AG09319 (cell line): ENCODE data around the gene ATCAY.
"Not testable (repeated sequence)": the region's sequence is repeated elsewhere in the genome, so short reads cannot be mapped to it uniquely, and the experiment has no call there.

Experiments used
- DNase-seq: peaks from one replicate; pipeline ENCODE4 v3.0.0-alpha.2; 2010; ENCODE audit warnings: low read depth; ENCODE audit errors: extremely low read depth
- TF ChIP-seq, protein P1 (sequence below): IDR thresholded peaks from 2 replicates; pipeline ENCODE4 v1.5.1; 2011; ENCODE audit warnings: low read depth, mild to moderate bottlenecking, inconsistent platforms, low read length, moderate library complexity

ATCAY gene

DNA sequence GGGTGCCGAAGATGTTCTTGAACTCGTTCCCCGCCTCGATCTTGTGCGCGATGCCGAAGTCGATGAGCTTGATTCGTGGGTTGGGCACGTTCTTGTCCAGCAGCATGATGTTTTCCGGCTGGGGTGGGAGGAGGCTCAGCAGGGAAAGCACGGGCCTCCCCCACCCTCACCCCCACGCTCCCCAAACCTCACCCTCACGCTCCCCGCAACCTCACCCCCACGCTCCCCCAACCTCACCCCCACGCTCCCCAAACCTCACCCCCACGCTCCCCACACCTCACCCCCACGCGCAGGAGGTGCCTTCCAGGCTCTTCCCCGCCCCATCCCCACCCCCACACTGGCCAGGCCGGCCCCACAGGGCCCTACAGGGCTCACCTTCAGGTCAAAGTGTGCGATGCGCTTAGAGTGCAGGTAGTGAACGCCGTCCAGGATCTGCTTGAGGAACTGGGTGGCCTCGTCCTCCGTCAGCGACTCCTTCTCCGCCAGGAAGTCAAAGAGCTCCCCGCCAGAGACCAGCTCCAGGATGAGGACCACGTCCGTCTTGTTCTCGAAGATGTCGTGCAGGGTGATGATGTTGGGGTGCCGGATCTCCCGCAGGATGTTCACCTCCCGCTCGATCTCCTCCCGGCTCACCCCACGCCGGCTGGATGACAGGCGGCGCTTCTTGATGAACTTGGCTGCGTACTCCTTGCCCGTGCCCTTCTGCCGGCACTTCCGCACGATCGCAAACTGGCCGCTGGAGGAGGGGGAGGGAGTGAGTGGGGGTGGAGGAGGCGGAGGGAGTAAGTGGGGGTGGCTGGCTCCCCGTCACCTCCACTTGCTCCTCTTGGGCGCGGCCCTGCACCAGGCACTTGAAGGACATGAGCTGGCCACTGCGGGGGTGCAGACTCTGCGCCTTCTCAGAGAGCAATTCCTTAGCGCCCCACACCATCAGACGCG, 84.0 kb downstream of the ATCAY start:
- no peak for DNase-seq
- TF ChIP-seq, protein P1, sequence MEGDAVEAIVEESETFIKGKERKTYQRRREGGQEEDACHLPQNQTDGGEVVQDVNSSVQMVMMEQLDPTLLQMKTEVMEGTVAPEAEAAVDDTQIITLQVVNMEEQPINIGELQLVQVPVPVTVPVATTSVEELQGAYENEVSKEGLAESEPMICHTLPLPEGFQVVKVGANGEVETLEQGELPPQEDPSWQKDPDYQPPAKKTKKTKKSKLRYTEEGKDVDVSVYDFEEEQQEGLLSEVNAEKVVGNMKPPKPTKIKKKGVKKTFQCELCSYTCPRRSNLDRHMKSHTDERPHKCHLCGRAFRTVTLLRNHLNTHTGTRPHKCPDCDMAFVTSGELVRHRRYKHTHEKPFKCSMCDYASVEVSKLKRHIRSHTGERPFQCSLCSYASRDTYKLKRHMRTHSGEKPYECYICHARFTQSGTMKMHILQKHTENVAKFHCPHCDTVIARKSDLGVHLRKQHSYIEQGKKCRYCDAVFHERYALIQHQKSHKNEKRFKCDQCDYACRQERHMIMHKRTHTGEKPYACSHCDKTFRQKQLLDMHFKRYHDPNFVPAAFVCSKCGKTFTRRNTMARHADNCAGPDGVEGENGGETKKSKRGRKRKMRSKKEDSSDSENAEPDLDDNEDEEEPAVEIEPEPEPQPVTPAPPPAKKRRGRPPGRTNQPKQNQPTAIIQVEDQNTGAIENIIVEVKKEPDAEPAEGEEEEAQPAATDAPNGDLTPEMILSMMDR, result no peak

DNA sequence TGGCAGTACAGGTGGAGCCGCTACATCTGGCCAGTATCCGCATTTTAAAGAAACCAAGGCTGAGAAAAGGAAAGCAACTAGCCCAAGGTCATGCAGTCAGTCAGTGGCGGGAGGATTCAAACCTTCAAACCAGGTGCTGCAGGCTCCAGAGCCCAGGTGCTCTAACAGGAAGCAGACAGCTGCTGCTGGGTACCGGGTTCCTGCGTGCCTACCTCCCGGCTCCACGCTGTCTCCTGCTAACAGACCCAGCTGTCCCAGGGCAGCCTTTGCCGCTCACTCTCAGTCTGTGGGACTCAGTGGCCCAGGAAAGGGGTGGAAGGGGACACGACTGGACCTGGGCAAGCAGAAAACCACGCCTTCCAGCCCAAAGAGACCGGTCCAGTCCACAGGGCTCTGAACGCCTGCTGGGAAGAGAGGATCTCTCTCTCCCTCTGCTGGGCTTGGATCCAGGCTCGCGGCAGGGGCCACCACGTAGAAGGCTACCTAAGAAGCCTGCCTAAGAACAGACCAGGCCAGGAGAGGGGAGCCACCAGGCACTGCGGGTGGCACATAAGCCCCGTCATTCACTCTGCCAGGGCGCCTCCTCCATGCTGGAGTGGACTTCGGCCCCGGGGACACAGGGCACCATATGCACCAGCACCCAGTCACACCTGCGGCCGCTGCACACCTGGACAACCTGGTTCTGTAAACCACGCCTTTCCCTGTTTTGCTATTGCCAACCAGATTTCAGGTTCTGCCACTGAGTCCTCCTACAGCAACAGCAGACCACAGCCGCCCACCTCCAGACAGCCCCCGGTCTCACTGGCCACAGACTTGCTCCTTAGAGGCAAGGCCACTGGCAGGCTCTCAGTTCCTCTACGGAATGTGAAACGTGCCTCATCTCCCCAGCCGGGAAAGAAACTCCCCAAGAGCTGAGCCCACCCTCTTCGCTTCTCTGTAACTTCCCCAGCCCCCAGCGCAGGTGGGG, 85.8 kb downstream of the ATCAY start:
- DNase-seq, result no peak
- TF ChIP-seq, protein P1, result no peak

DNA sequence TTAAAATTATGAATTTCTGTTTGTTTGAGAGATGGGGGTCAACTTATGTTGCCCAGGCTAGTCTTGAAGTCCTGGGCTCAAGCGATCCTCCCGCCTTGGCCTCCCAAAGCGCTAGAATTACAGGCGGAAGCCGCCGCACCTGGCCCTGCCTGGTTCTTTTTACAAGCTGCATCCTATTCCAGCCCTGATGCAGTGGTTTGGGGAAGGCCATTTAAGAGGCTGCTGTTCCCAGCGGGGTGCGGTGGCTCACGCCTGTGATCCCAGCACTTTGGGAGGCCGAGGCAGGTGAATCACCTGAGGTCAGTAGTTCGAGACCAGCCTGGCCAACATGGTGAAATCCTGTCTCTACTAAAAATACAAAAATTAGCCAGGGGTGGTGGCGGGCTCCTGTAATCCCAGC, 87.5 kb downstream of the ATCAY start:
- not testable (repeated sequence) for DNase-seq

DNA sequence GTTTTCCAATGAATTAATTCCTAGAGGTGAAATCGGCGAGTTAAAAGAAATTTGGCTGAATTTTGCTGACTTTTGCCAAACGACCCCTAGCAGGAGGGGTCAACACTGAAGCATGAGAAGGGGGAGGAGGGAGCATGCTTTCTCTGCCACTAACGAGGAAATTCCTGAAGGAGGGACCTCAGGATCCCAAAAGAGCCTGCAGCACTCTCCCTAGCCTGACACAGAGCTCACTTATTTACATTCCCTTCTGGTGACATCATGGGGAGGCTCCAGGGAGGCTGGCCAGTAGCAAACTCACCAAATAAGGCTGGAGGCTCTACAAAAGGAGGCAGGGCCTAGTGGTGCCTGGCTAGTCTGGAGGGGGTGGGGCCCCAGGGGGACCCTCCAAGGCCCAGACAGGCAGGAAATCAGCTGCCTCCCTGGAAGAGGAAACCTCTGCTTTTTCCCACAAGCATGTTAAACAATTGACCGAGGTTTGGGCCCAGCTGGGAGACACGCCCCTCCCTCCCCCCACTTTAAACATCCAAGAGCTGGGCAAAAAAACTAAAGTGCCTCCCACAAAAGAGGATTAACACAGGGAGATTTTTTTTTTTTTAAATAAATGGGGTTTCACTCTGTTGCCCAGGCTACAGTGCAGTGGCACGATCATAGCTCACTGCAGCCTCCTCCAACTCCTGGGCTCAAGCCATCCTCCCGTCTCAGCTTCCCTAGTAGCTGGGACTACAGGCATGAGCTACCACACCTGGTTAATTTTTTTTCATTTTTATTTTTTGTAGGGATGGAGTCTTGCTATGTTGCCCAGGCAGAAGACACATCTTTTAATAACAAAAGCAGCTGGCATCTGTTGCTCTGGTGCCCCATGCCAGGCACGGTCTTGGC, 88.3 kb downstream of the ATCAY start:
- peak; percentile 99 for DNase-seq
- TF ChIP-seq, protein P1, result no peak

DNA sequence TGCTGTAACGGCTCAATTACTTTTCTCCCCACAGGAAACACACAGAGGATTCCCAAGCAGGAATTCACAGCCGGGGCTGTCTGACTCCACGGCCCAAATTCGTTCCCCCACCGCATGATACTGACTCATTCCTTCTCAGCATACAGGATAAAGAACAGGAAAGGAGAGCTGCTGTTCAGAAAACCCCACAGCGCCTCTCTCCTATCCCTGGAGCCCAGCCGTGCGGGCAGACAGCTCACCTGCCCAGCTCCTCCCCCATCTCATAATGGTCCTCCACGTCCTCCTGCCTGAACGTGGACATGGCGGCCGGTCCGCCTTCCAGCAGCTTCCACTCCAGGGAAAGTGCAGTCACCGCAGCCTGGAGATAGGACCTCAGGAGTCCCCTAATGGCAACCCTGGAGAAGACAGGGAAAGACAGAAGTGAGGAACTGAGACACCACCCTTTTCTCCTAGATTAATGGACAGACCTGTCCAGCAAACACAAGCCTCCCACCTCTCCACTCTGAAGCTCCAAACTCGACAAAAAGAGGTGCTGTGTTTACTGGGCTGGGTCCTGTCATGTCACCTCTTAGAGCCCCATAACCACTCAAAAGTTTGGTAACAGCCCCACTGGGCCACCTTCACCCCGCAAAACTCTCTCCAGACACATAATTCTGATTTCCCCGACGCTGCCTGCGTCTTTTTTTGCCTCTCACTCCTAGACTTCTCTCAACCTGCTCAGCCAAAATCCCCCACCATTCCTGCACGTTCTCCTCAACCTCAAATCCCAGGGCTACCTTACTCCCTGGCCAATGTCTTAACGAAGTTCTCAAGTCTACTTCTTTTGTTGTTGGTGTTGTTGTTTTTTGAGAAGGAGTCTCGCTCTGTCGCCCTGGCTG, 89.2 kb downstream of the ATCAY start:
- no peak for DNase-seq
- TF ChIP-seq, protein P1, result peak; percentile 22

- DNase-seq, result no peak
- TF ChIP-seq, protein P1, result no peak
These were observed 89.9 kb downstream of the ATCAY start for GRCh38 chr19:3970313-3970807.
